Osteoblast (primary cell): Measurements from ENCODE around the gene CAPS2. TPM values are rescaled to one million over a fixed set of nuclear protein-coding genes. Genes with fewer than 3 reads are reported as not detected.

Experiments used
- DNase-seq: peaks from one replicate; pipeline ENCODE4 v3.0.0; 2011; ENCODE audit warnings: low spot score, mixed read lengths; ENCODE audit not compliant: insufficient read length; ENCODE audit errors: missing footprints
- H2AFZ ChIP-seq: 2 replicates; pipeline ENCODE4 v1.6.0; 2011; ENCODE audit warnings: mild to moderate bottlenecking, low read length
- H3K27ac ChIP-seq: 2 replicates; pipeline ENCODE4 v1.5.1; 2011; ENCODE audit warnings: mild to moderate bottlenecking, low read depth, low read length, moderate library complexity
- H3K27me3 ChIP-seq: 2 replicates; pipeline ENCODE4 v1.6.0; 2012; ENCODE audit warnings: mild to moderate bottlenecking, control low read depth, inconsistent platforms, low read length, moderate library complexity; ENCODE audit not compliant: insufficient read depth
- H3K36me3 ChIP-seq: 2 replicates; pipeline ENCODE4 v1.5.1; 2011; ENCODE audit warnings: mild to moderate bottlenecking, low read length, control low read depth, moderate library complexity; ENCODE audit not compliant: insufficient read depth
- H3K4me1 ChIP-seq: 2 replicates; pipeline ENCODE4 v1.5.1; 2011; ENCODE audit warnings: mild to moderate bottlenecking, low read length, control low read depth, moderate library complexity; ENCODE audit not compliant: insufficient read depth
- H3K4me2 ChIP-seq: 2 replicates; pipeline ENCODE4 v1.6.0; 2011; ENCODE audit warnings: mild to moderate bottlenecking, low read length; ENCODE audit not compliant: insufficient read depth
- H3K4me3 ChIP-seq: fragments of 200-600 bp; sonication (generic); 3 replicates; pipeline ENCODE4 v1.5.1; 2012; ENCODE audit warnings: mild to moderate bottlenecking, low read length, inconsistent platforms; ENCODE audit not compliant: insufficient read depth
- H3K79me2 ChIP-seq: 2 replicates; pipeline ENCODE4 v1.6.0; 2012; ENCODE audit warnings: mild to moderate bottlenecking, low read length, control low read depth, inconsistent platforms; ENCODE audit not compliant: insufficient read depth
- H3K9me3 ChIP-seq: 2 replicates; pipeline ENCODE4 v1.5.1; 2011; ENCODE audit warnings: low read depth, low read length, control low read depth
- H4K20me1 ChIP-seq: 2 replicates; pipeline ENCODE4 v1.6.0; 2012; ENCODE audit warnings: mild to moderate bottlenecking, low read length, control low read depth; ENCODE audit not compliant: insufficient read depth
- CTCF ChIP-seq: IDR thresholded peaks from 2 replicates; pipeline ENCODE4 v1.5.1; 2011; ENCODE audit warnings: mild to moderate bottlenecking, low read depth, low read length, moderate library complexity; ENCODE audit errors: extremely low read depth
- total RNA-seq: library from RNA; depleted of rRNA; stranded (reverse); fragments of >200 nt; gene quantifications from 2 replicates; pipeline ENCODE4 v1.2.3, GENCODE V29; 2012

The CAPS2 gene
- total RNA-seq, 1 donor: 10.5 TPM

DNA sequence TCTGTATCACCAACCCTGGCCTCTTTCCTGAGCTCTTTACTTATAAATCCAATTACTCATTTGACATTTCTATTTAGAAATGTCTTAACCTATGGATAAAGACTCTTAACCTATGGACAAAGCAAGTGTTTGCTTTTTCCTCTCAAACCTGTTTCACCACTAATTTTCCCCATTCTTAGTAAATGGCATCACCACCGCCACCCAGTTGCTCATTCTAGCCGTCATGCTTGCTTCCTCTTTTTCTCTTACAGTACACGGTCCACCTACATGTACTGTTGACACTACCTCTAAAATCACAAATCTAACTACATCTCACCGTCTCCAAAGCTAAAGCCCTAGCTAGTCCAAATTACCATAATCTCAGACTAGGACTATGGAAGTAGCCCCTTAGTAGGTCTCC is 60.0 kb downstream of the CAPS2 start:
- H3K9me3 ChIP-seq: no peaks in the 10 kb centered on the region
- DNase-seq: no peak
- H3K27me3 ChIP-seq: no peaks in the 10 kb centered on the region
- H3K4me3 ChIP-seq: no peak overlapping the region
- no peak overlapping the region for H2AFZ ChIP-seq
- TF ChIP-seq CTCF: no peak
- no peaks in the 10 kb centered on the region for H3K79me2 ChIP-seq
- H3K4me2 ChIP-seq: no peak overlapping the region
- no peaks in the 10 kb centered on the region for H3K4me1 ChIP-seq
- H4K20me1 ChIP-seq: no peaks in the 10 kb centered on the region
- H3K36me3 ChIP-seq: no peaks in the 10 kb centered on the region
- H3K27ac ChIP-seq: no peak overlapping the region

DNA sequence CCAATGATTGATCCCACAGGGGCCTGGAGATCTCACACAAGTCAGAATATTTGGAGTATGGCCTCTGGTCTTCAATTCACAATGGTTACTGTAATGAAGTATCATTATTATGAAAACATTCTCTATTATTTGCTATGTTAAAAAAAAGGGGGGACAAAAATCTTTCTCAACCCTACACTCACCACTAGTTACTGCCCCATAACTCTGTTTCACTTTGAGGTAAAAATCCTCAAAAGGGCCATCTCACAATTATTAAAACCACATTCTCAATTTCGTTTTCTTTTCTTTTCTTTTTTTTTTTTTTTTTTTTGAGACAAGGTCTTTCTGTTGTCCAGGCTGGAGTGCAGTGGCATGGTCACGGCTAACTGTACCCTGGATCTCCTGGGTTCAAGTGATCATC is 60.9 kb downstream of the CAPS2 start:
- Histone ChIP-seq H3K27me3 (no peaks in the 10 kb centered on the region), H3K9me3 (no peaks in the 10 kb centered on the region), H2AFZ (no peak overlapping the region), H3K36me3 (no peaks in the 10 kb centered on the region), H3K4me3 (no peak overlapping the region), H3K79me2 (no peaks in the 10 kb centered on the region), H3K4me2 (no peak overlapping the region), H3K4me1 (no peaks in the 10 kb centered on the region), H3K27ac (no peak overlapping the region), H4K20me1 (no peaks in the 10 kb centered on the region)
- DNase-seq: no peak
- TF ChIP-seq CTCF: no peak

DNA sequence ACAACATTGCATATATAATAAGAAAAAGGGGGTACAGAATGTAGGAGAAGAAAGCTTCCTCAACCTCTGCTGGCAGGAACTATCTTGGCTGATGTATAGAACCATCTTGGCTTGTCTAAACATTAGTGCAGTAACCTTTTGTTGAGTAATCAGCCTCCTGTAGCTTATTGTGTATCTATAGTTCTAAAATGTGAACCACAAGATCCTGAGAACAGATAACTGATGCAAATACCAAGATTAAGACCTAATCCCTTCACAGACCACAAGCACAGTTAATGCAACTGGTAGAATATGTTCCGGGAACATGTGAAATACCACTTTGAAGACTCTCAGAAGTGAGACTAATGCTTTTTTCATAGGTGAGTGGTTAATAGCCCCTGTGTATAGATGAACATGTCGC is 69.8 kb downstream of the CAPS2 start:
- Histone ChIP-seq H3K79me2 (no peaks in the 10 kb centered on the region), H3K4me1 (no peaks in the 10 kb centered on the region), H2AFZ (no peak overlapping the region), H4K20me1 (no peaks in the 10 kb centered on the region), H3K9me3 (no peaks in the 10 kb centered on the region), H3K4me2 (no peak overlapping the region), H3K36me3 (no peaks in the 10 kb centered on the region), H3K27me3 (no peaks in the 10 kb centered on the region), H3K4me3 (no peak overlapping the region), H3K27ac (no peak overlapping the region)
- TF ChIP-seq CTCF: no peak
- DNase-seq: no peak

- no peak overlapping the region for H3K4me3 ChIP-seq
- H3K36me3 ChIP-seq: no peaks in the 10 kb centered on the region
- DNase-seq: peak; percentile 46
- no peaks in the 10 kb centered on the region for H3K9me3 ChIP-seq
- no peaks in the 10 kb centered on the region for H3K4me1 ChIP-seq
- TF ChIP-seq CTCF: no peak
- H3K27ac ChIP-seq: no peak overlapping the region
- no peaks in the 10 kb centered on the region for H3K27me3 ChIP-seq
- H2AFZ ChIP-seq: no peak overlapping the region
- no peak overlapping the region for H3K4me2 ChIP-seq
- H4K20me1 ChIP-seq: no peaks in the 10 kb centered on the region
- H3K79me2 ChIP-seq: no peaks in the 10 kb centered on the region
Observed at GRCh38 chr12:75259143-75259542, 71.0 kb downstream of the CAPS2 start.
